22Rv1 (cell line): ENCODE results near the gene RASD1.

Source experiments
- H3K27ac ChIP-seq: fragments of 450-650 bp; 2 replicates; pipeline ENCODE4 v1.5.1; 2017
- ZFX ChIP-seq: fragments of 450-650 bp; IDR thresholded peaks from 2 replicates; pipeline ENCODE4 v1.6.1; 2017; ENCODE audit warnings: antibody characterized with exemption, borderline replicate concordance
- TF ChIP-seq, protein P1 (sequence below): fragments of 450-650 bp; IDR thresholded peaks from 2 replicates; pipeline ENCODE4 v1.5.1; 2017; ENCODE audit warnings: mild to moderate bottlenecking

The RASD1 gene

GRCh38 chr17:17540278-17540906, 44.2 kb upstream of the RASD1 start:
- no peak overlapping the region for H3K27ac ChIP-seq
- TF ChIP-seq ZFX: no peak
- TF ChIP-seq, protein P1, sequence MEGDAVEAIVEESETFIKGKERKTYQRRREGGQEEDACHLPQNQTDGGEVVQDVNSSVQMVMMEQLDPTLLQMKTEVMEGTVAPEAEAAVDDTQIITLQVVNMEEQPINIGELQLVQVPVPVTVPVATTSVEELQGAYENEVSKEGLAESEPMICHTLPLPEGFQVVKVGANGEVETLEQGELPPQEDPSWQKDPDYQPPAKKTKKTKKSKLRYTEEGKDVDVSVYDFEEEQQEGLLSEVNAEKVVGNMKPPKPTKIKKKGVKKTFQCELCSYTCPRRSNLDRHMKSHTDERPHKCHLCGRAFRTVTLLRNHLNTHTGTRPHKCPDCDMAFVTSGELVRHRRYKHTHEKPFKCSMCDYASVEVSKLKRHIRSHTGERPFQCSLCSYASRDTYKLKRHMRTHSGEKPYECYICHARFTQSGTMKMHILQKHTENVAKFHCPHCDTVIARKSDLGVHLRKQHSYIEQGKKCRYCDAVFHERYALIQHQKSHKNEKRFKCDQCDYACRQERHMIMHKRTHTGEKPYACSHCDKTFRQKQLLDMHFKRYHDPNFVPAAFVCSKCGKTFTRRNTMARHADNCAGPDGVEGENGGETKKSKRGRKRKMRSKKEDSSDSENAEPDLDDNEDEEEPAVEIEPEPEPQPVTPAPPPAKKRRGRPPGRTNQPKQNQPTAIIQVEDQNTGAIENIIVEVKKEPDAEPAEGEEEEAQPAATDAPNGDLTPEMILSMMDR: no peak

DNA sequence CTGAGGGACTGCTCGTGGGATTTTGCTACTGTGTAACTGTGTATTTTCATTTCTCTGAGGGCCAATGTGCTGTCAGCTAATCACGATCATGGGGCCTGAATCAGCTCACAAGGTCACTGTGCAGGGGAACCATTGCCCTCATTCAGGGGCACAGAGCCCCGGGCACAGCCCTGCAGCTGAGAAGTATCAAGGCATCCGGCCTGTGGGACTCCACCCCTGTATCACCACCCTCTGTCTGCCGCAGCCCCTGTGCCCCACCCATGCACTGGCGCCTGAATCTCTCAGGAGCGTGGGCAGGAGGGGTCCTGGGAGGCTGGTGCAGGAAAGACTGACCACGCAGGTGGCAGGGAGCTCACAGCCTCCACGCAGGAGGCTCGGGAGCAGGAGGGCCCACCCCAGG, 43.4 kb upstream of the RASD1 start:
- H3K27ac ChIP-seq: no peak overlapping the region
- TF ChIP-seq ZFX: no peak
- TF ChIP-seq, protein P1: no peak

DNA sequence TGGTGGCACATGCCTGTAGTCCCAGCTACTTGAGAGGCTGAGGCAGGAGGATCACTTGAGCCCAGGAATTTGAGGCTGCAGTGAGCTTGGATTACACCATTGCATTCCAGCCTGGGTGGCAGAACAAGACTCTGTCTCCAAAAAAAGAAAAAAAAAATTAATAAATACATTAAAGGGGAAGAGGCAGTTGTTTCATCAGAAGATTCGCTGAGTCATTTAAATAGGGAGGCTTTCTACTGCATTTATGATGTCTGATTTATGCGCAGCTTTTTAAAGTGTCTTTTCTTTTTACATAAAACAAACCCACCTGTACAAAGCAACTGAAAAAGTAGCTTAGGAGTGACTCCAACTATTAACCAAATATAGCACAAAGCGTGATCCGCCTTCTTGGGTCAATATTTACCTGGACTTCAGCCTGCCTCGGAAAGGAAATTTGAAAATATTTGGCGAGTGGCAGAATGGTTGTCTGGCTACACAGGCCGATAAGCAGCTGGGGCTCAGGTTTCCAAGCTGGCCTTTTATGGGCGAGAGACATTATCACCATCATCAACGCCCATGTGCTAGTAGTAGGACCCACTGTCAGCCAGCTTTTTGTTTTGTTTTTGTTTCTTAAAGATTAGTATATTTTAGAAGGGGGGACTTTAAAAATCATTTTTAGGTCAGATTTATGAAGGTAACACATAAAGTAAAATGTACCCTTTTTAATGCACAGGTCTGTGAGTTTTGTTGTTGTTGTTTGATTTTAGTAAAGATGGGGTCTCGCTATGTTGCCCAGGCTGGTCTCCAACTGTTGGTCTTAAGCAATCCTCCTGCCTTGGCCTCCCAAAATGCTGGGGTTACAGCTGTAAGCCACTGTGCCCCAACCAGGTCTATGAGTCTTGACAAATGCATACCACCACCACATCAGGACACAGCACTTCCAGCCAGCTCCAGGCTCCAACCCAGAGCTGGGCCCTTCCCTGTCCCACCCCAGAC, 42.5 kb upstream of the RASD1 start:
- no peak for TF ChIP-seq ZFX
- TF ChIP-seq, protein P1: no peak

GRCh38 chr17:17537311-17538099, 41.3 kb upstream of the RASD1 start:
- peak overlapping the region; percentile 76 for H3K27ac ChIP-seq
- TF ChIP-seq, protein P1: no peak
- TF ChIP-seq ZFX: no peak

More for the DNA sequence above, 42.5 kb upstream of the RASD1 start:
- H3K27ac ChIP-seq: peak overlapping the region; percentile 76

- TF ChIP-seq, protein P1: no peak
- no peak for TF ChIP-seq ZFX
- no peak overlapping the region for H3K27ac ChIP-seq
These were observed 40.5 kb upstream of the RASD1 start for GRCh38 chr17:17536702-17537101.

DNA sequence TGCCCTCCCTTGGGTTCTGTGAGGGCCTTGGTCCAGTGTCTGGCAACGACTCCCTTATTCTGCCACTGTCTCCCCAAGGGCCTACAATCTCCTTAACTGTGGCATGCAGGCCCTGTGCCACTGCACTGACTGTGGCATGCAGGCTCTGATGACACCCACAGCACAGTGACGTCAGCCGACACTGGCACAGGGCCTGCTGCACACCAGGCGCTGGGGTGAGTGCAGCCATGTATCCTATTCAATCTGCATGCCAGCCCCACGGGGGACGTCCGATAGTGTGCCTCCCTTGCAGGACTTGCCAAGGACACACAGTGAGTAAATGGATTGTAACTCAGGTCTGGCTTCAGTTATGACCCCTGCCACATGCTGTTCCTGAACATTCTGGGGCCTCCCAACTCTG, 39.8 kb upstream of the RASD1 start:
- TF ChIP-seq, protein P1: no peak
- TF ChIP-seq ZFX: no peak
- H3K27ac ChIP-seq: no peak overlapping the region
